ENCODE measurements around the gene PXN.

PXN gene

DNA sequence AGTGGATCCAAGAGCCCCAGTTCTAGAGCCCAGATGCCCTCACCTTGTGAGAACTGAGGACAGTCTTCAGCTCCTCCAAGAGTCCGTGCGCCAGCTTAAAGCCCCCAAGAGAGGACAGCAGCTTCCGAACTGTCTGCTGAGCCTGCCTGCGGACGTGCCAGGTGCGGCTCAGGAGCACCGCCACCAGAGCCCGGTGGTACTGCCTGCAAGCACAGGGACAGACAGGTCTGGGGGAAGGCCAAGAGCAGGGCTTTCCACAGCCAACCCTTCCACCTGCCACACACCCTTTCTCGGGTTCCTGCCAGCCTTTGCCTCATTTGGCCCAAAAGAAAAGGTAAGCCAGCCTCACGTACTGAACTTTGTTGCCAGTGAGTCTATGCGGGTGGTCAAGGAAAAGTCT, 101.2 kb downstream of the PXN start:
- no peak for DNase-seq

- DNase-seq: no peak
Observed at GRCh38 chr12:120162763-120163162, 102.8 kb downstream of the PXN start.

GRCh38 chr12:120161852-120162251, 103.7 kb downstream of the PXN start:
- no peak for DNase-seq

All from NCI-H1417 treated with DMSO at 0.1 percent for 48 hours (cell line).